Right atrium auricular region (tissue), 2 donors: Measurements from ENCODE around the gene PHC1. TPM values are rescaled to one million over a fixed set of nuclear protein-coding genes. Genes with fewer than 3 reads are reported as not detected.

Experiments
- DNase-seq: peaks from one replicate; pipeline ENCODE4 v3.0.0-alpha.2; 2019; ENCODE audit warnings: low spot score
- H3K27ac ChIP-seq, 2 donors: fragments of 200-600 bp; sonication (generic); 1 replicate in 1 of 2; 2 replicates in 1 of 2; pipeline ENCODE4 v1.5.1; 2016 to 2019
- H3K27me3 ChIP-seq, 2 donors: fragments of 200-600 bp; sonication (generic); one replicate each; pipeline versions ENCODE4 v1.5.1 to v1.6.0; 2017 to 2019
- H3K36me3 ChIP-seq: fragments of 200-600 bp; sonication (generic); one replicate; pipeline ENCODE4 v1.5.1; 2016
- H3K4me1 ChIP-seq, 2 donors: fragments of 200-600 bp; sonication (generic); one replicate each; pipeline versions ENCODE4 v1.5.1 to v1.6.0; 2017 to 2019
- H3K4me3 ChIP-seq, 2 donors: fragments of 200-600 bp; sonication (generic); 1 replicate in 1 of 2; 2 replicates in 1 of 2; pipeline ENCODE4 v1.5.1; 2017 to 2019; ENCODE audit warnings: mild to moderate bottlenecking in 1 of 2, moderate library complexity in 1 of 2
- H3K9me3 ChIP-seq, 2 donors: fragments of 200-600 bp; sonication (generic); one replicate each; pipeline ENCODE4 v1.5.1; 2019
- CTCF ChIP-seq, 2 donors: fragments of 200-600 bp; sonication (generic); IDR thresholded peaks; one replicate each; pipeline ENCODE4 v1.5.1; 2019; ENCODE audit warnings: antibody characterized with exemption in 2 of 2
- total RNA-seq, 2 donors: library from RNA; depleted of rRNA; stranded (reverse); fragments of >200 nt; gene quantifications; one replicate each; pipeline ENCODE4 v1.1.0, GENCODE V29; 2016

The PHC1 gene
- total RNA-seq, 2 donors from 2014 or later: 22.7 to 58.4 TPM

- TF ChIP-seq CTCF (IDR thresholded peaks at IDR 0.05): no peak
- H3K9me3 ChIP-seq: no peaks in the 10 kb centered on the region
- H3K27ac ChIP-seq: no peak overlapping the region
- H3K36me3 ChIP-seq: no peaks in the 10 kb centered on the region
- H3K4me3 ChIP-seq: no peak overlapping the region
- peaks cover 0 to under 1% of the 10 kb centered on the region in 2 donors for H3K4me1 ChIP-seq
- no peaks in the 10 kb centered on the region for H3K27me3 ChIP-seq
- no peak for DNase-seq
Observed at GRCh38 chr12:8956073-8956472, 41.8 kb downstream of the PHC1 start.

GRCh38 chr12:8956772-8957171, 42.5 kb downstream of the PHC1 start:
- Histone ChIP-seq H3K27me3 (no peaks in the 10 kb centered on the region), H3K36me3 (no peaks in the 10 kb centered on the region), H3K4me3 (no peak overlapping the region), H3K9me3 (no peaks in the 10 kb centered on the region), H3K27ac (no peak overlapping the region), H3K4me1 (no peaks in the 10 kb centered on the region)
- no peak for TF ChIP-seq CTCF (IDR thresholded peaks at IDR 0.05)
- no peak for DNase-seq

DNA sequence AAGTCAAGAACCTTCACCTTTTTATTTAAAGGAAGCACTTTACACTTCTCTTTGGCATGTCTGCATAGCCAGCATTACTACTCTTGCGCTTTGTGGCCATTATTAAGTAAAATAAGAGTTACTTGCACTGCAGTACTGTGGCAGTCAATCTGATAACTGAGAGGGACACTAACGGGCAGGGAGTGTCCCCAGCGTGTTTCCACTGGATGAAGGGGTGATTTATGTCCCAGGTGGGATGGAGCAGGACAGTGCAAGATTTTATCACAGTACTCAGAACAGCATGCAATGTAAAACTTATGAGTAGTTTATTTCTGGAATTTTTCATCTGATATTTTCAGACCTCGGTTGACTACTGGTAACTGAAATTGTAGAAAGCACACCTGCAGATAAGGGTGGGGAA, 43.3 kb downstream of the PHC1 start:
- no peak for TF ChIP-seq CTCF (IDR thresholded peaks at IDR 0.05)
- no peak for DNase-seq
- Histone ChIP-seq H3K9me3 (no peaks in the 10 kb centered on the region), H3K27ac (no peak overlapping the region), H3K4me3 (no peak overlapping the region), H3K36me3 (no peaks in the 10 kb centered on the region), H3K27me3 (no peaks in the 10 kb centered on the region), H3K4me1 (no peaks in the 10 kb centered on the region)

- Histone ChIP-seq H3K9me3 (no peaks in the 10 kb centered on the region), H3K27ac (no peak overlapping the region), H3K36me3 (no peaks in the 10 kb centered on the region), H3K4me1 (no peaks in the 10 kb centered on the region), H3K4me3 (no peak overlapping the region), H3K27me3 (no peaks in the 10 kb centered on the region)
- TF ChIP-seq CTCF (IDR thresholded peaks at IDR 0.05): no peak
- no peak for DNase-seq
Observed at GRCh38 chr12:8958066-8958465, 43.8 kb downstream of the PHC1 start.

DNA sequence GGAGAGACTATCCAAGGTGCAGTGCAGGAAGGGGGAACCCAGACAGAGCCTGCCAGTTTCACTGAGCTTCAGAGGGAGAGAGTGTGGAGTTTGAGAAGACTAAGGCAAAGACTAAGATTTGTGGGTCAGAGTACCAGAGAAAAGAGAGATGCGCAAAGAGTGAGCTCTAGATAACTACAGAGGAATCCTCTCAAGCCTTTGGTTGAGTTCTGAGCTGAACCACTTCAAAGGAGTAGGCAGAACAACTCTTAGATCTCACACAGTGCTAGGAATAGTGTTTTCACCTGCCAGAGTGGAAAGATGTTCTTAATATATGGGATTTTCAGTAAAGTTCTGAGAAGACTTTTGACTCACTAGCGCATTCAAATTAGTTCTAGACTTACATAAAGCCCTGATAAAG, 45.9 kb downstream of the PHC1 start:
- Histone ChIP-seq H3K27me3 (no peaks in the 10 kb centered on the region), H3K4me3 (no peak overlapping the region), H3K9me3 (no peaks in the 10 kb centered on the region), H3K27ac (no peak overlapping the region), H3K4me1 (no peaks in the 10 kb centered on the region), H3K36me3 (no peaks in the 10 kb centered on the region)
- no peak for DNase-seq
- TF ChIP-seq CTCF (IDR thresholded peaks at IDR 0.05): no peak

DNA sequence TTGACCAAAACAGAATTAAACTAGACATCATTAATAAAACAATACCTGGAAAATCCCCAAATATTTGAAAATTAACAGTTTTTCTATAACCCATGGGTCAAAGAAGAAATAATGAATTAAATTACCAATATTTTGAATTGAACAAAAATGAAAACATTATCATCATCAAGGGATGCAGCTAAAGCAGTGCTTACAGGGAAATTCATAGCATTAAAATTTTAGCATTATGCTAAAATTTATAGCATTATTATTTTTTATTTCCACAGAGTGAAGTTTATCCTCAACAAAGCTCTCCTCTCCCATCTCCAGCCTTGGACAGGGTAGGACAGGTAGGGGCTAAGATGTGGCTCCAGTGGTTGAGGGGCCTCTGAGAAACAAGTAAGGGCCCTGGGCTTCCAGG, 54.5 kb downstream of the PHC1 start:
- H3K27me3 ChIP-seq: no peaks in the 10 kb centered on the region
- no peaks in the 10 kb centered on the region for H3K4me1 ChIP-seq
- H3K4me3 ChIP-seq: no peak overlapping the region
- no peak for DNase-seq
- TF ChIP-seq CTCF (IDR thresholded peaks at IDR 0.05): no peak
- peaks cover 0 to 26% of the 10 kb centered on the region in 2 donors for H3K9me3 ChIP-seq
- H3K27ac ChIP-seq: no peak overlapping the region
- no peaks in the 10 kb centered on the region for H3K36me3 ChIP-seq
